ENCODE measurements around the gene SUSD4. TPM values are rescaled to one million over a fixed set of nuclear protein-coding genes. Genes with fewer than 3 reads are reported as not detected.

The SUSD4 gene
- total and polyA plus RNA-seq, 2 of the 4 experiments (the other 2 are of a cell fraction): 1.8 to 2.7 TPM

DNA sequence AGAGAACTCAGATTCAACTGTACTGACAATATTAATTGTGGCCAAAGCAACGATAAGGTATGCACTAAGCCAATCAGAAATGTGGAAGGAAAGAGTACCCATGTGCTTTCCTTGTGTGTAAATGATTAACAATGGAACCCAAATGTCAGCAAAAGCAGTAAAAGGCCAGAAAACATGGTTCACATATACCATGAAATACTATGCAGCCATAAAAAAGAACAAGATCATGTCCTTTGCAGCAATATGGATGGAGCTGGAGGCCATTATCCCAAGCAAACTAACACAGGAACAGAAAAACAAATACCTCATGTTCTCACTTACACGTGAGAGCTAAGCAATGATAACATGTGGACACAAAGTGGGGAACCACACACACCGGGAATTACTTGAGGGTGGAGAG lies 78.5 kb downstream of the SUSD4 start:
- Histone ChIP-seq H3K4me3 (ENCODE audit: insufficient read depth, low read depth, low read length) (no peak overlapping the region), H3K79me1 (ENCODE audit: low read depth in 1 of 2, low read length in 2 of 2) (no peaks in the 10 kb centered on the region), H3K9me3 (ENCODE audit: control insufficient read depth, insufficient read depth, low read length) (no peaks in the 10 kb centered on the region), H3K9ac (ENCODE audit: low read depth, low read length) (no peak overlapping the region), H3K27me3 (ENCODE audit: control insufficient read depth, insufficient read depth, low read length) (peaks cover 2% of the 10 kb centered on the region), H3K23ac (ENCODE audit: low read depth, low read length) (no peak overlapping the region), H3K56ac (ENCODE audit: extremely low read depth, insufficient read depth, low read length) (no peak overlapping the region), H3K27ac (ENCODE audit: insufficient read depth, low read length) (no peak overlapping the region), H3K14ac (replicated peaks; ENCODE audit: low read depth, low read length) (no peak overlapping the region), H3K36me3 (ENCODE audit: control insufficient read depth, insufficient read depth, low read length) (no peaks in the 10 kb centered on the region), H3K4me2 (ENCODE audit: low read depth, low read length) (no peak overlapping the region), H4K8ac (ENCODE audit: low read depth in 2 of 2, low read length in 2 of 2) (no peak overlapping the region), H3K4ac (ENCODE audit: low read depth, low read length) (no peak overlapping the region), H3K9me1 (ENCODE audit: insufficient read depth, low read length) (no peaks in the 10 kb centered on the region), H2BK5ac (ENCODE audit: low read depth, low read length, poor library complexity, severe bottlenecking) (no peak overlapping the region), H2BK15ac (ENCODE audit: low read depth, low read length) (no peak overlapping the region), H2AK9ac (replicated peaks; ENCODE audit: low read depth, low read length, poor library complexity) (no peak overlapping the region), H3K18ac (ENCODE audit: low read depth, low read length) (no peak overlapping the region), H4K5ac (ENCODE audit: low read depth, low read length) (no peak overlapping the region), H3K4me1 (ENCODE audit: control insufficient read depth, insufficient read depth, low read length) (no peaks in the 10 kb centered on the region), H2BK20ac (ENCODE audit: low read depth, low read length) (no peak overlapping the region), H4K91ac (ENCODE audit: insufficient read depth, low read depth, low read length) (no peak overlapping the region), H2BK120ac (ENCODE audit: low read depth, low read length) (no peak overlapping the region), H4K20me1 (ENCODE audit: insufficient read depth, low read length) (no peaks in the 10 kb centered on the region), H2AFZ (replicated peaks; ENCODE audit: low read length, poor library complexity) (no peak overlapping the region), H2AK5ac (ENCODE audit: low read depth, low read length) (no peak overlapping the region)
- intact Hi-C loops (cut with micrococcal nuclease) (no loop called here), dilution Hi-C loops (cut with HindIII; ENCODE audit: low sequenced_read_pairs, unreplicated experiment) (no loop called here), in situ Hi-C loops (cut with MboI; ENCODE audit: low sequenced_read_pairs) (no loop called here)
- no TSS peak for BruUV-seq (replicated peaks)
- no peak for TF ChIP-seq MAZ (IDR thresholded peaks at IDR 0.05; ENCODE audit: borderline replicate concordance, low read depth, low read length)
- TF ChIP-seq, protein P1, sequence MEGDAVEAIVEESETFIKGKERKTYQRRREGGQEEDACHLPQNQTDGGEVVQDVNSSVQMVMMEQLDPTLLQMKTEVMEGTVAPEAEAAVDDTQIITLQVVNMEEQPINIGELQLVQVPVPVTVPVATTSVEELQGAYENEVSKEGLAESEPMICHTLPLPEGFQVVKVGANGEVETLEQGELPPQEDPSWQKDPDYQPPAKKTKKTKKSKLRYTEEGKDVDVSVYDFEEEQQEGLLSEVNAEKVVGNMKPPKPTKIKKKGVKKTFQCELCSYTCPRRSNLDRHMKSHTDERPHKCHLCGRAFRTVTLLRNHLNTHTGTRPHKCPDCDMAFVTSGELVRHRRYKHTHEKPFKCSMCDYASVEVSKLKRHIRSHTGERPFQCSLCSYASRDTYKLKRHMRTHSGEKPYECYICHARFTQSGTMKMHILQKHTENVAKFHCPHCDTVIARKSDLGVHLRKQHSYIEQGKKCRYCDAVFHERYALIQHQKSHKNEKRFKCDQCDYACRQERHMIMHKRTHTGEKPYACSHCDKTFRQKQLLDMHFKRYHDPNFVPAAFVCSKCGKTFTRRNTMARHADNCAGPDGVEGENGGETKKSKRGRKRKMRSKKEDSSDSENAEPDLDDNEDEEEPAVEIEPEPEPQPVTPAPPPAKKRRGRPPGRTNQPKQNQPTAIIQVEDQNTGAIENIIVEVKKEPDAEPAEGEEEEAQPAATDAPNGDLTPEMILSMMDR (conservative IDR thresholded peaks at IDR 0.05; ENCODE audit: low read depth, low read length): no peak
- TF ChIP-seq USF2 (IDR thresholded peaks at IDR 0.05; ENCODE audit: low read depth, low read length): no peak
- TF ChIP-seq MAFK (IDR thresholded peaks at IDR 0.05; ENCODE audit: low read depth, low read length): no peak
- TF ChIP-seq NFE2L2 (IDR thresholded peaks at IDR 0.05; ENCODE audit: low read depth, low read length): no peak
- TF ChIP-seq POLR2A (IDR thresholded peaks at IDR 0.05; ENCODE audit: low read depth, low read length): no peak
- no peak for TF ChIP-seq RFX5 (IDR thresholded peaks at IDR 0.05; ENCODE audit: low read depth, low read length)
- TF ChIP-seq, protein P2, sequence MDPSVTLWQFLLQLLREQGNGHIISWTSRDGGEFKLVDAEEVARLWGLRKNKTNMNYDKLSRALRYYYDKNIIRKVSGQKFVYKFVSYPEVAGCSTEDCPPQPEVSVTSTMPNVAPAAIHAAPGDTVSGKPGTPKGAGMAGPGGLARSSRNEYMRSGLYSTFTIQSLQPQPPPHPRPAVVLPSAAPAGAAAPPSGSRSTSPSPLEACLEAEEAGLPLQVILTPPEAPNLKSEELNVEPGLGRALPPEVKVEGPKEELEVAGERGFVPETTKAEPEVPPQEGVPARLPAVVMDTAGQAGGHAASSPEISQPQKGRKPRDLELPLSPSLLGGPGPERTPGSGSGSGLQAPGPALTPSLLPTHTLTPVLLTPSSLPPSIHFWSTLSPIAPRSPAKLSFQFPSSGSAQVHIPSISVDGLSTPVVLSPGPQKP (IDR thresholded peaks at IDR 0.05; ENCODE audit: borderline replicate concordance, low read depth, low read length): no peak
- TF ChIP-seq MXI1 (IDR thresholded peaks at IDR 0.05; ENCODE audit: borderline replicate concordance, low read depth, low read length): no peak
- TF ChIP-seq RAD21 (IDR thresholded peaks at IDR 0.05; ENCODE audit: low read length): no peak
- TF ChIP-seq CEBPB (IDR thresholded peaks at IDR 0.05; ENCODE audit: low read depth, low read length): no peak
- no peak for TF ChIP-seq FOS (IDR thresholded peaks at IDR 0.05; ENCODE audit: low read depth, low read length)
- no peak for TF ChIP-seq RCOR1 (IDR thresholded peaks at IDR 0.05; ENCODE audit: insufficient replicate concordance, low read length)
- no peak for TF ChIP-seq CHD1 (IDR thresholded peaks at IDR 0.05; ENCODE audit: low read depth, low read length)
- ChIA-PET POLR2A (ENCODE audit: unreplicated experiment) (no interaction called here), CTCF (no interaction called here)
- ATAC-seq (ENCODE audit: low read depth) (no peak), DNase-seq (no peak)
- no CpG with 5 or more reads among the region's 3 CpGs for WGBS, 2 experiments (ENCODE audit: extremely low coverage in 2 of 2, insufficient read length in 1 of 2)
